ENCODE measurements around the gene ZBTB20.

ZBTB20 gene

DNA sequence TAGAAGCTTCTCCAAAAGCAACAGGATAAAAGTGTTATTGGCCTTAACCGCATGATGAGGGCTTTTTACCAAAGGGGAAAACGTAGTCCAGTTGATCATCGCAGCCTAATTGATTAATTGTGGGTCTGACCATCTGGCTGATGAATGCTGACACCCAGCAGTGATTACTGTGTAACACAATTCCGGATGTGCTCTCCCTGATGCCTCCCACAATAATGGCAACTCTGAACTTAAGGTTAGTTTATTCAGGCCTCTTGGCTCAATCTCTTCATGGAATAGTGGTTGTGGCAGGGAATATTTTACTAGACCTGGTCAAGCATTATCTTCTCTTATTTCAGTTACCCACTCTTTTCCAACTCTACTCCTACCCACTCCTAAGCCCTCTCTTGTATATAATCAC lies 520.3 kb downstream of the ZBTB20 start:
- Histone ChIP-seq H3K9ac (ENCODE audit: low read depth, low read length) (no peak overlapping the region), H3K36me3 (ENCODE audit: insufficient read depth, low read length) (no peaks in the 10 kb centered on the region), H3K9me3 (ENCODE audit: control insufficient read depth, insufficient read depth, low read length) (no peaks in the 10 kb centered on the region), H3K4me1 (ENCODE audit: insufficient read depth, low read length) (peaks cover 23% of the 10 kb centered on the region)

DNA sequence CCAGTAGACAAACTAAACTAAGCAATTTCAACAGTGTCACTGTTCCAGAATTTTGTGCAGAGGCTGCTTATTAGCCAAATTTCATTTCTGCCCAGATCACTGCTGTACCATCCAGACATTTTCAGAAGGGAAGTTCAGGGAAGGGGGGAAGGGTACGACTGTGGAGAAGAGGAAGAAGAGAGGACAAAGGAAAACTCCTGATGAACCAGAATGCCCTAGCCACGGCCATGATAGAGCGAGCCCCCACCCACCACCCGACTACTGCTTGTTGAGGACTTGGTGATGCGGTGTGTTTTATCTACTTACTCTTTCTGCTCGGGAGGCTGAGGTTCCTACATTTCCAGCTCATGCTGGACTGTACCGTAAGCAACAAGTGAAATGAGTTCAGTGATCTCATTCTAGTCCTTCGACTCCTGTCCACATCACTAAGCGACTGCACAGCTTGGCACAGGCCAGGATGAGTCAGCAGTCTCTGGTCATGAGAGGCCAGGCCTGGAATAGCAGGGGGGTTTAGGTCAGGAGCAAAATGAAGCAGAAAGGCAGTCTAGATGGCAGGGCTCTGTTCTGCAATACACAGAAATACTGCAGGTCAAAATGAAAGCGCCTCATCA lies 522.4 kb downstream of the ZBTB20 start:
- H3K9me3 ChIP-seq (ENCODE audit: control insufficient read depth, insufficient read depth, low read length), result no peaks in the 10 kb centered on the region
- H3K4me1 ChIP-seq (ENCODE audit: insufficient read depth, low read length), result peaks cover 23% of the 10 kb centered on the region
- H3K9ac ChIP-seq (ENCODE audit: low read depth, low read length), result no peak overlapping the region
- no peaks in the 10 kb centered on the region for H3K36me3 ChIP-seq (ENCODE audit: insufficient read depth, low read length)

DNA sequence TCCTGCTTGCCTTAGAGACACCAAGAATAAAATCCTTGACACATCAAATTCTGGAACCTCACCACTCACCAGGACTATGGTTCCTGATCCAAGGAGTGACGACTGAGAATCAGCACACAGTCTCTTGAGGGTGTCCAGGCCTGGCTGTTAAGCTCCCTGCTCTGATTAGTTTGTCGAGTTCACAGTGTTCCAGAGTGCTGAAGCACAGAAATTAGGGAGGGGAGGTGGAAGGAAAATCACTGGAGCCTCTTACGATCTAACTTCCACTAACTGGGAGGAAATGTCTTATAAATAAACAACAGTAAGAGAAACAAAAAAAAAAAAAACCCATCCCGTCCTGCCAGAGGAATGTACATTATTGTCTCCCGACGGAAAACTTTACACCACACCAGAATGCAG lies 523.0 kb downstream of the ZBTB20 start:
- Histone ChIP-seq H3K9me3 (ENCODE audit: control insufficient read depth, insufficient read depth, low read length) (no peaks in the 10 kb centered on the region), H3K9ac (ENCODE audit: low read depth, low read length) (no peak overlapping the region), H3K4me1 (ENCODE audit: insufficient read depth, low read length) (peaks cover 23% of the 10 kb centered on the region), H3K36me3 (ENCODE audit: insufficient read depth, low read length) (no peaks in the 10 kb centered on the region)

DNA sequence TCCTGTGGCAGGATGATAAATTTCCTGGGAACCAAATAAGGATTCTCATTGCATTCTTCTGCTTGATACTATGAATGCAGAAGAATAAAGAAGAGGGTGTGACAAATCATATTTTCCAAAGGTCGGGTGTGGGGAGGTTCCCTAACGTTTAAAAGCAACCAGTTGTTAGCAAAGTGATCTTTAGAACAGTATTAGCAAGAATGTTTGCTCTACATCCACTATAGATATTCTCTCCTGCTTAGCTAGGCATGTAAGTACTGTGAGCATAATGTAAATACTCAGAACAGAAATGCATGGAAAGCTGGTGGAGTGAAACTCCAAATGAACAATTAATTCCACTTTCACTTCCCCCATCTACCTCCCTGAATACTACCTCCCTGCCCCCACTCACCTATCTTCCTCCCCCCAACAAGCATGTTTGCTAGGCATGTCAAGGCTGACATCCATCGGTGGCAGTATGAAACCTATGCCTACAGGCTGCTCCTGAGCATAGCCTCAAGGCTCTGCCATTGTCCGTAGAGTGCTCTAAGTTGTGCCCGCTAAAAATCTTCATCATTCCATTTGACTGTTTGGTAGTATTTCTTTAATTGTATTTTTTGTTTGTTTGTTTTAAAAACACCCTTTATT lies 523.6 kb downstream of the ZBTB20 start:
- Histone ChIP-seq H3K36me3 (ENCODE audit: insufficient read depth, low read length) (no peaks in the 10 kb centered on the region), H3K9ac (ENCODE audit: low read depth, low read length) (no peak overlapping the region), H3K4me1 (ENCODE audit: insufficient read depth, low read length) (peaks cover 23% of the 10 kb centered on the region), H3K9me3 (ENCODE audit: control insufficient read depth, insufficient read depth, low read length) (no peaks in the 10 kb centered on the region)

DNA sequence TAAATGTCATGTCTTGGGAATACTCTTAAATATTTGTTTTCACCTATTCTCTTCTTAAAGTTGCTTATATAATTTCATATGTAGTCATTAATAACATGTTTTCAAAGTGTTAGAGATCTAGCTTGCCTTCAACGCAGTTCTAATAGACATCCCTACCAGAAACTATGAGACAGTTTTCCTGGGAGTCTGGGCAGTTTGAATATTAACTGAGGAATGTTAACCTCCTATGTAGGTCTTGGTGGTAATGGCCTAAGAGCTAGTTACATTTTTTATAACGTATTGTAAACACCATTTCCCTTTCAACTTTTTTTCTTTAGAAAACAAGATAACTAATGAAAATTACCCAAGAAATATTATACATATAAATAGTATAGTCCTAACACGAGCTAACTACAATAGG lies 525.1 kb downstream of the ZBTB20 start:
- H3K9me3 ChIP-seq (ENCODE audit: control insufficient read depth, insufficient read depth, low read length), result no peaks in the 10 kb centered on the region
- no peaks in the 10 kb centered on the region for H3K36me3 ChIP-seq (ENCODE audit: insufficient read depth, low read length)

DNA sequence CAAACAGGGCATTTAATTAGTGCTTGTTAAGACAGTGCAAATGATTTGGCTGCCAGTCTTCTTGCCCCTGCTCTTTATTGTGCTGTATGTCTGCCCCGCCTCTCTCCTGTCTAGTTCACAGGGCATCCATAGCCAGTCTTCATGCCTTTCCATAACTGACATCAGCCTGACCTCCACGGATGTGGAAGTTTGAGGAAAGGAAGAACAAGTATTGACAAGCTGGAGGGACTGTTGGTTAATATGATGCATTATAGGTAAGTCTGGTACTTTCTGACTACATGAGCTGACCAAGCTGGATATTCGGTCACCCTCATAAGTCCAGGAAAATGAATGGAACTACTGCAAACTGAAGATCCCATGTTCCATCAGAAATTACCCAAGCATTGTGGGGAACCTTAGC lies 527.3 kb downstream of the ZBTB20 start:
- H3K9me3 ChIP-seq (ENCODE audit: control insufficient read depth, insufficient read depth, low read length), result no peaks in the 10 kb centered on the region
- no peak overlapping the region for H3K9ac ChIP-seq (ENCODE audit: low read depth, low read length)
- no peaks in the 10 kb centered on the region for H3K36me3 ChIP-seq (ENCODE audit: insufficient read depth, low read length)
- peaks cover 12% of the 10 kb centered on the region for H3K4me1 ChIP-seq (ENCODE audit: insufficient read depth, low read length)

More for the DNA sequence above, 525.1 kb downstream of the ZBTB20 start:
- H3K4me1 ChIP-seq (ENCODE audit: insufficient read depth, low read length), result peaks cover 17% of the 10 kb centered on the region
- H3K9ac ChIP-seq (ENCODE audit: low read depth, low read length), result no peak overlapping the region

DNA sequence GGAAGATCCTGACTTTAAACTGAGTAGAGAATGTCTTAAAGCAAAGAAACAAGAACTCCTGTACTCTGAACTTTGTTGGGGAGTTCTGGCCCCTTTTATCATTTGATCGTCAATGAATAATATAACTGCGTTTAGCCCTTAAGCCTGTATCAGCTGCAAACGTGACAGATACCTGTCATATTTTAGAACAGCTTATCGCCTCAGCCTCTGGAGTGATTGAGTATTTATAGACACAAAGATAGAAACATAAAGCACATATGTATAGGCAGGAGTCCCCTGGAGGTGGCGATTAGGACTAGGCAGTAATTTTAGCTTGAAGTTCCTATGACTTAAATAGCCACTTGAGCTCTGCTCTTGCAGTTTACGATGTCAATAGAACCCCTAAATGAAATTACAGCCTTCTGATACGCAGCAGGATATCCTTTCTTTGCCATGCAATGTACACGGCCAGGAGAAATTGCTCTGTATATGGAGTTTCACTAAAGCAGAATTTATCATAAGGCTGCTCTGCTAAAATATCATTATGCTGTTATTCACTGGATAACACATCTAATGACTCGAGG lies 531.5 kb downstream of the ZBTB20 start:
- no peaks in the 10 kb centered on the region for H3K36me3 ChIP-seq (ENCODE audit: insufficient read depth, low read length)
- H3K9me3 ChIP-seq (ENCODE audit: control insufficient read depth, insufficient read depth, low read length), result no peaks in the 10 kb centered on the region
- H3K9ac ChIP-seq (ENCODE audit: low read depth, low read length), result no peak overlapping the region
- no peaks in the 10 kb centered on the region for H3K4me1 ChIP-seq (ENCODE audit: insufficient read depth, low read length)

DNA sequence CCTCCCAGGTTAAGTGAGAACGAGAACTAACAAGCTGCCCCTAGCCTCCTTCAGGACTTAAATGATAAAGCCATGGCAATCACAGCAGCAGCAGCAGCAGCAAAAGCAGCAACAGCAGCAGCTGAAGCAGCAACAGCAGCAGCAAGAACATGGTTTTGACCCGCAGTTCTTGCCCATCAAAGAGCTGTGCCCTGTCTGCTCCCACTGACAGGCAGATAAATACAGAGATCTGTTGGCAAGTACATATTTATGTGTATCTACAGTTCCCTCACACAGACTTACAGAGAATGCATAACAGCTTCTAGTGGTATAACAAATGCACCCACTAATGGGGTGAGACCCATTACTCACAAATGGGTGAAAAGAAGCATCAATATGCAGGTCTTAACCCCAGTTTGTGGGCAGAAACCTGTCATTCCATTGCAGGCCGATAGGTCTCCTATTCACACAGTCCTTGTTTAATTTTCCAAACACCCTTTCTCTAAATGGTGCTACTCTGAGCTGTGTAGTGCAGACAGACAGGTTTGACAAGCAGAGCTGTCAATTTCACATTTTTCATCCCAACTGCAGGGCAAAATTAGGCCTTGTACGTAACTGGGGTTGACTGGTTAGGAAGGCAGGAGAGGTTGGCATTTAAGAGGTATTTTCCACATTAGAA lies 537.0 kb downstream of the ZBTB20 start:
- Histone ChIP-seq H3K36me3 (ENCODE audit: insufficient read depth, low read length) (no peaks in the 10 kb centered on the region), H3K9ac (ENCODE audit: low read depth, low read length) (no peak overlapping the region), H3K9me3 (ENCODE audit: control insufficient read depth, insufficient read depth, low read length) (no peaks in the 10 kb centered on the region), H3K4me1 (ENCODE audit: insufficient read depth, low read length) (no peaks in the 10 kb centered on the region)

DNA sequence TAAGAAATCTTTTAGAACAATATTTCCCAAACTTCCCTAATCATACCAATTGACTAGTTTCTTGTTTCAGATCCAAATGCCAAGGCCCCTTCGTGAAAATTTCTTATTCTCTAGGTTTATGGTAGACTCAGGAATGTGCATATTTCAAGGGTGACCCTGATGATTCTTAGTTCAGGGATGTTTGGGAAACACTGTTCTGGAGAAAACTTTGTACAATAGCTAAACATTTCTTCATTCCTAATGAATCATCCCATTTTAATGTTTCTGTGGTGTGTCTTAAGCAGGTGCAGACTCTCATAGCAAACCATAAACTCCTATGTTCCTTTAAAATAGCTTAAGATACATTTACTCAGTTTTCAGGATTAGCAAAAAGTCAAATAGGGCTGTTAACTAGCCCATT lies 538.8 kb downstream of the ZBTB20 start:
- Histone ChIP-seq H3K4me1 (ENCODE audit: insufficient read depth, low read length) (no peaks in the 10 kb centered on the region), H3K36me3 (ENCODE audit: insufficient read depth, low read length) (no peaks in the 10 kb centered on the region), H3K9ac (ENCODE audit: low read depth, low read length) (no peak overlapping the region), H3K9me3 (ENCODE audit: control insufficient read depth, insufficient read depth, low read length) (no peaks in the 10 kb centered on the region)

DNA sequence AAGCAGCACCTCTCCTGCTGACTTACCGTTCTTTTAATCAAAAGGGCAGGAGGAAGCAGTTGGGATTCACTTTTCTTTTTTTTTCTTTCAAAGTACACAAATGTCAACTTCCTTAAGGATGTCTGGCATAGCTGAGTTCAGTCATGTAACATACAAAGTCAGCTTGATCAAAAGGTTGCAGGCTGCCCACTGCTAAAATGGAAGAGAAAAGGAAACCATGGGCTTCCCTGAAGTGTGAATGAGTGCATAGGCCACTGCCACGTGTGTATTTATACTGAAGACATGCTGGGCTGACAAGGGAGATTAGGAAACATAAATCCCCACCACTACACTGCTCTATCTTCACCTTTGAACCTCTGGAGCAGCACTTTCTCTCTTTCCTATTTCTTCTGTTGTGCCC lies 540.8 kb downstream of the ZBTB20 start:
- Histone ChIP-seq H3K36me3 (ENCODE audit: insufficient read depth, low read length) (no peaks in the 10 kb centered on the region), H3K9ac (ENCODE audit: low read depth, low read length) (no peak overlapping the region), H3K4me1 (ENCODE audit: insufficient read depth, low read length) (no peaks in the 10 kb centered on the region), H3K9me3 (ENCODE audit: control insufficient read depth, insufficient read depth, low read length) (no peaks in the 10 kb centered on the region)

DNA sequence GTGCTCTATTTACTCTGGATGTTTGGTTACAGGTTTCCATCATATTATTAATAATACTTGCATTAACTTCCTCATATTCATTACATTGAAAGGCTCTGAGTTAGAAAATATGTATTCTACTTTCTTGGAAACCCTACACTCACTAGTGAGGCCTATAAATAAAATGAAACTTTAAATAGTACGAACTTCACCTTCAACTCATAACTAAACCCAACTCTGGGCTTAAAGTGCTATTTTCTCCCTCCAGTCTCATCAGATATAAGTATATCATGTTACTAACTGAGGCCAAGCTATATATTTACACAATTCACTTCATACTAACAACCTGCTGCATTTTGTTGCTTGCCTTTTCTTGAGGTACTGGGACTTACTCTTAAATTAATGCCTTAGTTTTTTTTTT lies 546.5 kb downstream of the ZBTB20 start:
- 0 out of 2 replicates have a peak, but pooled peaks cover 5% of the 10 kb centered on the region for H3K4me1 ChIP-seq (ENCODE audit: insufficient read depth, low read length)
- no peak overlapping the region for H3K9ac ChIP-seq (ENCODE audit: low read depth, low read length)
- no peaks in the 10 kb centered on the region for H3K36me3 ChIP-seq (ENCODE audit: insufficient read depth, low read length)
- H3K9me3 ChIP-seq (ENCODE audit: control insufficient read depth, insufficient read depth, low read length), result no peaks in the 10 kb centered on the region

DNA sequence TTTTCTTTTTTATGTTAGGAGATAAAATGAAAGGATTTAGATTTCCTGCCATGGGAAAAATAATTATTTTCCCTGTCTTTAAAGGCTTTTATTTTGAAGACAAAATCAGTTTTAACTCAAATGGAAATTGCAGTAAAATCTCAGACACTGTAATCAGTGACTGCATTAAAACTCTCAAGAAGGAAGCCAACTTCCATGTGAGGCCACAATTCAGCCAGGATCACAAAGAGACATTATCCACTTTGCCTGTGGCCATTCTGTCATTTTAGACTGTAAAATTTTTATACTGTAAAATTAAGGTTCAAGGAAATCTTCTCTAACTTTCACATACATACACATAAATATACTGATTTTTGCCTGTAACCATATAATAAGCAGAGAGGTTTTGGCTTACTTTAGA lies 549.2 kb downstream of the ZBTB20 start:
- Histone ChIP-seq H3K4me1 (ENCODE audit: insufficient read depth, low read length) (0 out of 2 replicates have a peak, but pooled peaks cover 5% of the 10 kb centered on the region), H3K9me3 (ENCODE audit: control insufficient read depth, insufficient read depth, low read length) (no peaks in the 10 kb centered on the region), H3K9ac (ENCODE audit: low read depth, low read length) (no peak overlapping the region), H3K36me3 (ENCODE audit: insufficient read depth, low read length) (no peaks in the 10 kb centered on the region)

DNA sequence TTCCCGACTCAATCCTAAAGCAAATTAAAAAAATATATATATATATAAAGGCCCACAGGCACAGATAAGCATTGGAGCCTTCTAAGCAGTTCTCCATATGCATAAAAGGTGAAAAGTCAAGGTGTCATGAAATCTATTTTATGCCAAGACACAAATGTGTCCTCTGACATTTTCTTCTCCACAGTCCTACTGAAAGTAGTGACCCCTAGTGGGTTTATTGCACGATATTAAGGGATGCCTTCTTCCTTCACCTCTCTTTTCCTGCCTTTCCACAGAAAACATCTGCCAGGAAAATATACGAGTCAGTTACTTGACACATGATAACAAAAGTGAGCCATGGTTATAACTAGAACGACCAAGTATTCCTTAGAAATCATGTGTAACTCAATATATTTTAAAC lies 550.1 kb downstream of the ZBTB20 start:
- Histone ChIP-seq H3K9ac (ENCODE audit: low read depth, low read length) (no peak overlapping the region), H3K4me1 (ENCODE audit: insufficient read depth, low read length) (0 out of 2 replicates have a peak, but pooled peaks cover 5% of the 10 kb centered on the region), H3K36me3 (ENCODE audit: insufficient read depth, low read length) (no peaks in the 10 kb centered on the region), H3K9me3 (ENCODE audit: control insufficient read depth, insufficient read depth, low read length) (no peaks in the 10 kb centered on the region)

DNA sequence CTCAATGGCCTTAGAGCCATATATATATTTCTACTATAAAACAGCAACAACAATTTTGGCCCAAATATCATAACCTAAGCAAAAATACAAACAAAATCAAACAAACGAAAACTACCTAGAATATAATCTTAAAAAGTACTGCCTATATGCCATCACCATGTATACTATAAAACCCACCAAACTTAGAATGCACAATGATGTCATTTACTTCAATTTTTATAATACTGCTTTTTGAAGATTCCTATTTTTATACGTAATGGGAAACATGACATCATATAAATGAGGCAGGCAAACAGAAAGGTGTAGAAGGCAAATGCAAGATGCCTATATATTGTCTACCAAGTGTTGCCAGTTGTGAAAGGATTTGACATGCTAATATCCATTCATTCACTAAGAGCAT lies 550.9 kb downstream of the ZBTB20 start:
- Histone ChIP-seq H3K4me1 (ENCODE audit: insufficient read depth, low read length) (0 out of 2 replicates have a peak, but pooled peaks cover 5% of the 10 kb centered on the region), H3K9ac (ENCODE audit: low read depth, low read length) (no peak overlapping the region), H3K36me3 (ENCODE audit: insufficient read depth, low read length) (no peaks in the 10 kb centered on the region), H3K9me3 (ENCODE audit: control insufficient read depth, insufficient read depth, low read length) (no peaks in the 10 kb centered on the region)

Measured in ES-I3 (cell line).